Stimulated activated memory B cell treated with anti-CD40 and anti-IgM and Interleukin-4, amounts not matched to agents 10 μg/mL and 1 μg/mL and 100 μg/mL, for 72 hours (primary cell): ENCODE data around the gene SYNGR2.
A peak's percentile ranks its signal among the peaks of the same experiment; 100 is the strongest.

Experiments used
- ATAC-seq: fragments of 150-1000 bp; cut with Tn5 transposase; 2 replicates; pipeline ENCODE4 v1.10.0; 2021
- H3K27ac Mint-ChIP-seq: one replicate; pipeline ENCODE4 v1.8.0; 2022; ENCODE audit warnings: mild to moderate bottlenecking, mixed read lengths
- H3K27me3 Mint-ChIP-seq: one replicate; pipeline ENCODE4 v1.8.0; 2022; ENCODE audit warnings: mixed read lengths
- H3K36me3 Mint-ChIP-seq: one replicate; pipeline ENCODE4 v1.8.0; 2022; ENCODE audit warnings: mixed read lengths
- H3K4me1 Mint-ChIP-seq: one replicate; pipeline ENCODE4 v1.8.0; 2022; ENCODE audit warnings: mixed read lengths
- H3K4me3 Mint-ChIP-seq: one replicate; pipeline ENCODE4 v1.8.0; 2022; ENCODE audit warnings: mild to moderate bottlenecking, moderate library complexity, mixed read lengths
- H3K9me3 Mint-ChIP-seq: one replicate; pipeline ENCODE4 v1.8.0; 2022; ENCODE audit warnings: mixed read lengths

Gene SYNGR2

DNA sequence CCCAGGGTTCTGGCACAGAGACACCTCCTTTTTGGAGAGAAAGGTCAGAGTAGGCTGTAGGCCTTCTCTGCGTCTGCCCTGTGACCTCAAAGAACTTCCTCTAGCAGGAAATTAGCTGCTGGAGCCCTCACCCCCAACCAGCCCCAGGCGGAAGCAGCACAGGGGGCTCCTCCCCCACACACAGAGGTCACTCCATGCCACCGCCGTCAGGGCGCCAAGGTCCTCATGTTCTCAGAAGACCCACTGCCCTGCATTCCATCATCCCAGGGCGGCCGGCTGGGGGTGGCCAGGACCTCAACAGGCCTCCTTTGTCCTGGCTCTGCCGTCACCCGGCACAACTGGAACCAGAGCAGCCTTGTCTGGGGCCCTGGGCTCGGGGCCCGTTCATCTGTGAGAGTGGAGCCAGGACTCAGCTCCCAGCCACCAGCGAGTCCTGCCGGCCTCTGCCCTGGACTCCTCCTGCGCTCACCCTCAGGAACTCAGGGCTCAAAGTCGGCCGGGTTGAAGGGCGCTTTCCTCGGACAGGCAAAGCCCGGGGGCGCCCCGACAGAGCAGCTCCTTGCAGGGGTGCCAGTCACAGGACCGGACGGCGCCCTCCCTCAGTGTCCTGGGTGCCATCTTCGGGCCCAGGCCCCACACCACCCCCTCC, 41.0 kb upstream of the SYNGR2 start:
- peak overlapping the region; percentile 92 for H3K4me3 Mint-ChIP-seq
- H3K9me3 Mint-ChIP-seq, result no peaks in the 10 kb centered on the region
- peak; percentile 17 for ATAC-seq
- H3K4me1 Mint-ChIP-seq, result peaks cover 76% of the 10 kb centered on the region
- H3K27me3 Mint-ChIP-seq, result no peaks in the 10 kb centered on the region
- peak overlapping the region; percentile 93 for H3K27ac Mint-ChIP-seq
- H3K36me3 Mint-ChIP-seq, result peaks cover 55% of the 10 kb centered on the region

DNA sequence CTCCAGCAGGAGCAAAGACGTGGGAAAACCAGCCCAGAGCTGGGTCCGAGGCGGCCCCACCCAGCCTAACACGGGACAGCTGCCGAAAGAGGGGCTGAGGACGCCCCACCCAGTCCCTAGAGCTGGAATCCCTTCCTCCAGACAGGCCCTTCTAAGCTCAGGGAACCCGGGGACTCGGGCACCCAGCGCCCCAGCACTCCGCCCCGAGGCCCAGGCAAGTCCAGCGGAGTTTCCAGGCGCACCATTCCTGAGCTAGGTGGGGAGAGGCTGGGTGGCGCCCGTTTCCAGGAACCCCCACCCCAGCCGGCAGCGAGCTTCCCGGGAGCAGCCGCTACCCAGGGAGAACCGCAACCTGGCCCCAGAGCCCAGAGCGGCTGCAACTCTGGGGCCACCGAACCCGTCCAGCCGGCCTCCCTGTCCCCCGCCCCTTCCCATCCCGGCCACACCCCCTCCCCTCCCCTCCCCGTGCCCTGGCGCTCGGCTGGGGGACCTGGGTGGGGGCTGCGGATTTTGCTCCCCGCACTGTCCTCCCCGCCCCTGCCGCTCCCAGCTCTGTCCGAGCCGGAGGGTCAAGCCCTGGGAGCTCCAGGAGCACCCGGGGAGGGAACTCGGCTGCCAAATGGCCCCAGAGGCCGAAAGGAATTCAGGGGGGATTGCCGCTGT, 40.4 kb upstream of the SYNGR2 start:
- H3K4me1 Mint-ChIP-seq, result peaks cover 76% of the 10 kb centered on the region
- H3K9me3 Mint-ChIP-seq, result no peaks in the 10 kb centered on the region
- H3K36me3 Mint-ChIP-seq, result peaks cover 55% of the 10 kb centered on the region
- H3K27me3 Mint-ChIP-seq, result no peaks in the 10 kb centered on the region
- peak overlapping the region; percentile 93 for H3K27ac Mint-ChIP-seq
- ATAC-seq, result no peak
- peak overlapping the region; percentile 92 for H3K4me3 Mint-ChIP-seq

DNA sequence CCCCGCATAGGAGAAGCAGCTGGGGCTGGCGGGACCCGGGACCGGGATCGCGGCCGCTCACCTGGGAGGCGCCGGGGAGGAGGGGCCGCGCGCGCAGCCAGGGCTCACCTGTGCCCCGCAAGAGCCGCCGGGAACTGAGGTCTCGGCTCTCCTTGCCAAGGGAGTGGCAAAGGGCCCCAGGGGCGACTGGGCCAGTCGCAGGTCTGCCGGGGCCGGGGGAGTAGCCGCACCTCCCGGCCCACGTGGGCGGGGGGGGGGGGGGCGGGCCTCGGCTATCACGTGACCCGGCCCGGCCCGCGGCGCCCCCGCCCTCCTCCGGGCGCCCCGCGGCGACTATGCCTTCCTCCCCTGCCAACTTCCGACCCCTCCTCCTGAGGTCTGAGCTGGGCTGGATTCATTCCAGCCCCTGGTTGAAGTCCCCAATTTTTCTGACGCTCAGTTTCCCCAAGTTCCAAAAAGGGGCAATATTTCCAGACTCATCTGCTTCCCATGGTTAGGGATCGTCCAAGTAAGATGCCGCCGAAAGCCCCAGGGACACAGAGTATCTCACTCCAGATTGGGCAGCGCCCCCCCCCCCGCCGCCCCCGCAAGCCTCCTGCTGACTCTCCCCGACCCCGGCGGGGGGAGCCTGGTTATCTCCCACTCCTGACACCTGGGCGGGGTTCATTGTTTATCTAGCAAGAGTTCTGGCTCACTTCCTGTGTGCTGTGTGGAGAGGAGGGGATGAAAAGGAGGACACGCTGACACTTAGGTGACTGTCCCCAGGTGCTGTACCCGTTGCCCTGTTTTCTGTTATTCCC, 39.6 kb upstream of the SYNGR2 start, which contains the start of gene TMC6:
TMC6 (minus strand) TSS at position 205 of the 800 bp plus-strand sequence. CDS start 1,923 bp downstream, outside the sequence.
- ATAC-seq, result peak; percentile 44
- H3K36me3 Mint-ChIP-seq, result peaks cover 55% of the 10 kb centered on the region
- no peaks in the 10 kb centered on the region for H3K9me3 Mint-ChIP-seq
- peak within 1 kb of the TSS; percentile 92 for H3K4me3 Mint-ChIP-seq
- H3K27me3 Mint-ChIP-seq, result no peaks in the 10 kb centered on the region
- peaks cover 76% of the 10 kb centered on the region for H3K4me1 Mint-ChIP-seq
- peak within 1 kb of the TSS; percentile 93 for H3K27ac Mint-ChIP-seq

DNA sequence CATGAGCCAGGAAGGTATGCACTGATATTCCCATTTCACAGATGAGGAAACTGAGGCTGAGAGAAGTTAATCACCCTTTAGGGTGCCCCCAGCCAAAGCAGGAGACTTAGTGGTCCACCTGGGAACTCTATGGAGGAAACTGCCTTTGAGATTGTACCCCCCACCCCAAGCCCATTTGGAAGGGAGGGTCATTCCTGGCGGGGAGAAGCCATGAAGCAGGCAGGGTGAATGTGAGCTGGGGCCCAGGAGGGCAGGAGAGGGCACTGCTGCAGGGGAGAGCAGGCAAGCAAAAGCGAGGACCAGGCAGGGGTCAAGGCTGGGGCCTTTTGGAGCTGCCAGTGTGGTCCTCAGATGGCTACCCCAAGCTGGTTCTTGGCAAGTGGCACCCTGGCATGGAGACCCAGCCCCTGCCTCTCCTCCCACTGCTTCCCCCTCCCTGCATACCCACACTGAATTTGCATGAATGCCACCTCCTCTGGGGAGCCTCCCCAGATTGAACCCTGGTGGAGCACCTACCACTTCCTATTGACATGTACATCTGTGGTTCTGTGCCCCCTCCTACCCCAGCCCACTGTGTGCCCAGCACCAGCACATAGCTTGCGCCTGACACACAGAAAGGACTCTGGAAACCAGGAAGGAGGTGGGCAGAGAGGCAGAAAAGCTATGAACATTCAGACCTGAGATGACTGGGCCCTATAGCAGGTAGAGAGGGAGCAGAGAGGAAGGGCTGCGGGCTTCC, 38.9 kb upstream of the SYNGR2 start:
- peak overlapping the region; percentile 82 for H3K27ac Mint-ChIP-seq
- peak overlapping the region; percentile 88 for H3K4me3 Mint-ChIP-seq
- peaks cover 56% of the 10 kb centered on the region for H3K36me3 Mint-ChIP-seq
- no peaks in the 10 kb centered on the region for H3K9me3 Mint-ChIP-seq
- no peaks in the 10 kb centered on the region for H3K27me3 Mint-ChIP-seq
- peaks cover 76% of the 10 kb centered on the region for H3K4me1 Mint-ChIP-seq
- no peak for ATAC-seq

DNA sequence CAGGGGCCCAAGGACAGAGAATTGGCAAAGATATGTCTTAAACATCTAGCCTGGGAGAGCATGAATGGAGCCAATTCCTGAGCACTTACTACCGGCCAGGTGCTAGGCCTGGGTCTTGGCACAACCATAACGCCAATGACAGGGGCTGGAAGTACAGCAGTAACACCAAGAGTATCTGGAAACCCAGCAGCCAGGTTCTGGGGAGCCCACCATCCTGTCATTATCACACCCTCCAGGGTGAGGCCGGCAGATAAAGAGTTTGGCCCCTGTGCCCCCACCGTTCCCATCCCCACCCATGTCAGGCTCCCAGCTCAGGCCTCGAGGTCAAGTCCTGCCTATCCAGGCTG, 38.3 kb upstream of the SYNGR2 start:
- Mint-ChIP-seq H3K36me3 (peaks cover 61% of the 10 kb centered on the region), H3K27ac (peak overlapping the region; percentile 82), H3K27me3 (no peaks in the 10 kb centered on the region), H3K4me1 (peaks cover 73% of the 10 kb centered on the region), H3K9me3 (no peaks in the 10 kb centered on the region), H3K4me3 (peak overlapping the region; percentile 88)
- no peak for ATAC-seq

DNA sequence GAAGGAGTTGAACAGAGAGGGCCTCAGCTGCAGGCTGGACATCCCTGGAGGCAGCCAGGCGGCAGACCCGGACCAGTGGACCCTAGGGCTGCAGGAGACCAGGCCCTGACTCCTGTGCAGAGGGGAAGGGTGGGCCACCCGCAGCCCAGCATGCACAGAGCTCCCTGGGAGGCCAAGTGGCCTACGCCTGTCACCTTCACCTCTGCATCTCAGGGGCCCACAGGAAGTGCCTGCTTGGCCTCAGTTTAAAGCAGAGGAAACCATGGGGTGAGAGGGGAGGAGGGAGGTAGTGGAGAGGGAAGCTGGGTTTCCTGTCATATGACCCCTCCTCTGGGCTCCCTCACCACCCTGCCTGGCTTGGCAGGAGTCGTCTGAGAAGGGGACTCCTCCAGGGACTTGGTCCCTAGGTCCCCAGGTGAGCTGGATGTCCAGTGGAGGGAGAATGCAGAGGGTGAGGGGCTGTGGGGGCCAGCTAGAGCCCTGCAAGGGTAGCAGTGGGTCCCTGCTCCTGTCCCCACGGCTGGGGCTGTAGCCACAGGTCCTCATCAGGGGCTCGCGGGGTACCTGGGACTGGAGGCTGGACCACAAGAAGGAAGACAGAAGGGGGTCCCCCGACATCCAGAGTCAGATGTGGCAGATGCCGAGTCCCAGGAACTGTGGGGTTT, 37.8 kb upstream of the SYNGR2 start, which contains the start of gene TMC8:
TMC8 (plus strand) TSS at position 335 of the 665 bp plus-strand sequence. CDS start 818 bp downstream, outside the sequence.
- Mint-ChIP-seq H3K9me3 (no peaks in the 10 kb centered on the region), H3K27ac (peak within 1 kb of the TSS; percentile 82), H3K27me3 (no peaks in the 10 kb centered on the region), H3K4me3 (peak within 1 kb of the TSS; percentile 88), H3K36me3 (peaks cover 66% of the 10 kb centered on the region), H3K4me1 (peaks cover 73% of the 10 kb centered on the region)
- peak; percentile 54 for ATAC-seq

DNA sequence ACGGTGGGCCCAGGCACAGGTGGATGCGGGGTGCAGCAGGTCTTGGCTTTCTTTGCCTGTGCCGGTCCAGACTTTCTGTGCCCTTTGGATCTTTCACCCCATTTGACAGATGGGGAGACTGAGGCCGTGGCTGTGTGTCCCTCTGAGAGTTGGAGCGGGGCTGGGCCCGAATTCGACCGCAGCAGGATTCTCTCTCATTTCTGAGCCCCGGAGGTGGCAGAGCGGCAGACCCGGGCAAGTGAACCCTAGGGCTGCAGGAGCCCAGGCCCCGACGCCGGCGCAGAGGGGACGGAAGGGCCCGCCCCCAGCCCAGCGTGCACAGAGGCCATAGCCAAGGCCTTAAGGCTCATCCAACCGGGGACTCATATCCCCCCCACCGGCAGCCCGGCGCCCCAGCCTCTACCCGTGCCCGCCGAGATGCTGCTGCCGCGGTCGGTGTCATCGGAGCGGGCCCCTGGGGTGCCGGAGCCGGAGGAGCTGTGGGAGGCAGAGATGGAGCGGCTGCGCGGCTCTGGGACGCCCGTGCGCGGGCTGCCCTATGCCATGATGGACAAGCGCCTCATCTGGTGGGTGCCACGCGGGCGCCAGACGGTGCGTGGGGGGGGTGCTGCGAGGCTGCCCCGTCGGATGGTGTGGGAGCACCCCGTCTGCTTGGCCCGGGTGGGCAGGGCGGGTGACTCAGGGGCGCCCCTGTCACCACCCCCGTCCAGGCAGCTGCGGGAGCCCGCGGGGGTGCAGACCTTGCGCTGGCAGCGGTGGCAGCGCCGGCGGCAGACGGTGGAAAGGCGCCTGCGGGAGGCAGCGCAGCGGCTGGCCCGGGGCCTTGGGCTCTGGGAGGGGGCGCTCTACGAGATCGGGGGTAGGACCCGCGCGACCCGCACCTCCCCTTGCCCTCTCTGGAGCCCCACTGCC, 37.0 kb upstream of the SYNGR2 start:
- Mint-ChIP-seq H3K4me1 (peaks cover 73% of the 10 kb centered on the region), H3K4me3 (peak overlapping the region; percentile 94), H3K36me3 (peaks cover 68% of the 10 kb centered on the region), H3K27me3 (no peaks in the 10 kb centered on the region), H3K27ac (peak overlapping the region; percentile 82), H3K9me3 (no peaks in the 10 kb centered on the region)
- ATAC-seq, result peak; percentile 1

DNA sequence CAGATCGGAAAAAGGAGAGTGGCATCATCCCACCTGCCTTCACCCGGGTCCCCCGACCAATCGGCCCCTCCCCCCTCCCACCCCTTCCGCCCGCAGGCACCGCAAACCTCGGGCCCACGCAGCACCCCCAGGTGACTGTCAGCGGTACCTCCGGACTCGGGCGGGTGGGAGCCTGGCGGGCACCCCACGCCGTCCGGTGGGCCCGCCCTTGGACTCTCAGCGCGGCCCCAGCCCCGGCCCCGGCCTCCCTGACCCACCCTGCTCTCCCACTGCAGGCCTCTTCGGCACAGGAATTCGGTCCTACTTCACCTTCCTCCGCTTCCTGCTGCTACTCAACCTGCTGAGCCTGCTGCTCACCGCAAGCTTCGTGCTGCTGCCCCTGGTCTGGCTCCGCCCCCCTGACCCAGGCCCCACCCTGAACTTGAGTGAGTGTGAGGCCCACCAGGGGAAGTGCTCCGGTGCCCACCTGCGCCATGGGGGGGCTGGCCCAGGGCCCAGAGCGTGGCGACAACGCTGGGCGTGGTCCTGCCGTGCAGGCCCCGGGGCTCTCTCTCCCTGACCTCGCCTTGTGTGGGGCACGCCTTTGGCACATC, 36.2 kb upstream of the SYNGR2 start:
- Mint-ChIP-seq H3K36me3 (peaks cover 65% of the 10 kb centered on the region), H3K27me3 (no peaks in the 10 kb centered on the region), H3K9me3 (no peaks in the 10 kb centered on the region), H3K27ac (peak overlapping the region; percentile 82), H3K4me1 (peaks cover 72% of the 10 kb centered on the region), H3K4me3 (peak overlapping the region; percentile 94)
- peak; percentile 70 for ATAC-seq

DNA sequence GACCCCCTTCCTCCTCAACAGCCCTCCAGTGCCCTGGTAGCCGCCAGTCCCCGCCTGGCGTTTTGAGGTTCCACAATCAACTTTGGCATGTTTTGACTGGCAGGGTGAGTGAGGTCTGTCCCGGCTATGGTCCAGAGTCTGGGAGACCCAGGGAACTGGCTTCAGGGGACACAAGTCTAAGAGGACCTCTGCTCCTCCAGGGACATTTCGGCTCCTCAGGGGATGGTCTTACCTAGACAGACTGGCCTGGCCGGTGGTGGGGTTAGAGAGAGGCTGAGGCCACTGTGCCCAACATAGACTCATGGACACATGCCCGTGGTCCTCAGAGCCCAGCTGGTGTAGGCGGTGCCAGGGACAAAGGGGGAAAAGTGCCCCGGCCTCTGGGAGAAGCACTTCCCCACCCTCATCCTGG, 35.6 kb upstream of the SYNGR2 start:
- H3K4me1 Mint-ChIP-seq, result peaks cover 74% of the 10 kb centered on the region
- H3K36me3 Mint-ChIP-seq, result peaks cover 64% of the 10 kb centered on the region
- peak overlapping the region; percentile 94 for H3K4me3 Mint-ChIP-seq
- no peaks in the 10 kb centered on the region for H3K27me3 Mint-ChIP-seq
- no peak for ATAC-seq
- H3K27ac Mint-ChIP-seq, result peak overlapping the region; percentile 82
- H3K9me3 Mint-ChIP-seq, result no peaks in the 10 kb centered on the region

DNA sequence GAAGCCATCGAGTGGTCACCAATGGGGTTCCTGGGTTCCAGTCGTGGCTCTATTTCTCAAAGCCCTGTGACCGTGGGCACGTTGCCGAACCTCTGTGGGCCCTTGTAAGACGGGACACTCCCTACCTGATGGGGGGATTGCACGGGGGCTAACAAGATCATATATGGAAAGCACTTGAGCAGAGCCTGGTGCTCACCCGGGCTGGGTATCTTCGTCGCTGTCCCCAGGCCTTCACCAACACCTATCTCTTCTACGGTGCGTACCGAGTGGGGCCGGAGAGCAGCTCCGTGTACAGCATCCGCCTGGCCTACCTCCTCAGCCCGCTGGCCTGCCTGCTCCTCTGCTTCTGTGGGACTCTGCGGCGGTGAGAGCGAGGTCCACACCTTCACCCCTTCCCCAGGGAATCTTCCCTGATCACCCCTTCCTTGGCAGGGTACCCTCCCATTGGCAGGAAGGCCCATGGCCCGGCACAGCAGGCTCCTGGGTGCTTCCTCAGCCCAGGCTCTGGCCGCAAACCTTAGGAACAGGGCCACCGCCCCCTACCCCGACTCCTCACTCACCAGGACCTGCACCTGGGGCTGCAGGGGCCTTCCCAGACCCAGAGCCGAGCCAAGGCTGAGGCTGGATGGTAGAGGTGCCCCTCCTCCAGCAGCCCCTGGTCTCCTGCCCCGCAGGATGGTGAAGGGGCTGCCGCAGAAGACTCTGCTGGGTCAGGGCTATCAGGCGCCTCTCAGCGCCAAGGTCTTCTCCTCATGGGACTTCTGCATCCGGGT, 35.0 kb upstream of the SYNGR2 start:
- H3K27ac Mint-ChIP-seq, result peak overlapping the region; percentile 82
- no peaks in the 10 kb centered on the region for H3K27me3 Mint-ChIP-seq
- peak overlapping the region; percentile 94 for H3K4me3 Mint-ChIP-seq
- H3K36me3 Mint-ChIP-seq, result peaks cover 65% of the 10 kb centered on the region
- ATAC-seq, result no peak
- no peaks in the 10 kb centered on the region for H3K9me3 Mint-ChIP-seq
- peaks cover 80% of the 10 kb centered on the region for H3K4me1 Mint-ChIP-seq

DNA sequence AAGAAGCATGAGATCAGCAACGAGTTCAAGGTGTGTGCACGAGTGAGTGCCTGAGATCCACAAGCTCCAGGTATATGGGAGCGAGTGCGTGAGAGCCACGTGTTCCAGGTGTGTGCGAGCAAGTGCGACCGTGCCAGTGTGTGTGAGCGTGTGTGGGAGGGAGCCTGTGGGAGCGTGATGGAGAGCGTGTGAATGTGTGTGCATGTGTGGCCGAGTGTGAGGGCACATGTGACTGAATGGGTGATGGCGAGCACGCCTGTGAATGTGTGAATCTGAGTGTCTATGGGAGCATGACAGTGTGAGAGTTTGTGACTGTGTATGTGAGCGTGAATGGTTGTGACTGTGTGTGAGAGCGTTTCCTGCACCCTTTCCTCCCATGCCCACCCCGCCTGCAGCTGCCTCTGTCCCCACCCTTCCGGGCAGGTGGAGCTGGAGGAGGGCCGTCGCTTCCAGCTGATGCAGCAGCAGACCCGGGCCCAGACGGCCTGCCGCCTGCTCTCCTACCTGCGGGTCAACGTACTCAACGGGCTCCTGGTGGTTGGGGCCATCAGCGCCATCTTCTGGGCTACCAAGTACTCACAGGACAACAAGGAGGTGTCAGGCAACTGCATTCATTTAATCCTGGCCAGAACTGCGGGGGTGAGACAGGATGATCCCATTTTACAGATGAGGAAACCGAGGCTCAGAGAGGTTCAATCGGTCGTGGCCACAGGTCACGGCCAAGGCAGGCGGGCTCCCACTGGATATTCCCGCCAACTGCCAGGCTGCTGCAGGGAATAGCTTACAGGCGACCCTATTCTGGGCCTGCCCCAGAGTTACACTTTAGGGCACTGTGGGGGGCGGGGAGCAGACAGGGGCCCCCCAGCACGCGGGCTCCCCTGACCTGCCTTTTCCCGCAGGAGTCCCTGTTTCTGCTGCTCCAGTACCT, 34.1 kb upstream of the SYNGR2 start:
- H3K4me3 Mint-ChIP-seq, result peak overlapping the region; percentile 94
- H3K36me3 Mint-ChIP-seq, result peaks cover 74% of the 10 kb centered on the region
- peak; percentile 0 for ATAC-seq
- H3K27me3 Mint-ChIP-seq, result no peaks in the 10 kb centered on the region
- H3K9me3 Mint-ChIP-seq, result no peaks in the 10 kb centered on the region
- peaks cover 82% of the 10 kb centered on the region for H3K4me1 Mint-ChIP-seq
- H3K27ac Mint-ChIP-seq, result peak overlapping the region; percentile 82

DNA sequence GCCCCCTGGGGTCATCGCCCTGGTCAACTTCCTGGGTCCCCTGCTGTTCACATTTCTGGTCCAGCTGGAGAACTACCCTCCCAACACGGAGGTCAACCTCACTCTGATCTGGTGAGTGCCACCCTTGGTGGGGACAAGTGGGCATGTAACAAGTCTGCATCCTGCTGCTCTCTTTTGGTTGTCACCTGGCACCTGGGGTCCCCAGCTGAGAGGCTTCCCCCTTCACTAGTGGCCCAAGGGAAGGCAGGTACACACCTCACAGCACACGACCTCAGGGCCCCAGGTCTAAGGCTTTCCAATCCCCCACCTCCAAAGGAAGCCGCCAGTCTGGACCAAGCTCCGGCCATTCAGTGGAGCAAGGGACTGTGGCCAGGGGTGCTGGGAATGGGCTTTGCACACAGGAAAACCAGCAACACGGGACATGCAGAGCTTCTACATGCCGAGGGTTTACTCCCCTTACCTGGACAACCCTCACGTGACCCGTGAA, 33.4 kb upstream of the SYNGR2 start:
- Mint-ChIP-seq H3K4me3 (peak overlapping the region; percentile 39), H3K4me1 (peaks cover 82% of the 10 kb centered on the region), H3K36me3 (peaks cover 81% of the 10 kb centered on the region), H3K27ac (peak overlapping the region; percentile 82), H3K9me3 (no peaks in the 10 kb centered on the region), H3K27me3 (no peaks in the 10 kb centered on the region)
- no peak for ATAC-seq
